ACHN (cell line): ENCODE data around the gene TFAP2C.
"Not testable (repeated sequence)": the region's sequence is repeated elsewhere in the genome, so short reads cannot be mapped to it uniquely, and the experiment has no call there.

Experiments used
- DNase-seq: peaks from one replicate; pipeline ENCODE4 v3.0.0-alpha.2; 2015
- in situ Hi-C: cut with HindIII; loops from 2 replicates; pipeline ENCODE4 v1.10.0; 2017; ENCODE audit warnings: low sequenced_read_pairs, low pct_ligation_motif_present, low pct_unique_long_range_greater_than_20kb

Gene TFAP2C

GRCh38 chr20:56609321-56609720 lies 19.8 kb upstream of the TFAP2C start:
- DNase-seq, result no peak
- in situ Hi-C loops, result no loop called here

DNA sequence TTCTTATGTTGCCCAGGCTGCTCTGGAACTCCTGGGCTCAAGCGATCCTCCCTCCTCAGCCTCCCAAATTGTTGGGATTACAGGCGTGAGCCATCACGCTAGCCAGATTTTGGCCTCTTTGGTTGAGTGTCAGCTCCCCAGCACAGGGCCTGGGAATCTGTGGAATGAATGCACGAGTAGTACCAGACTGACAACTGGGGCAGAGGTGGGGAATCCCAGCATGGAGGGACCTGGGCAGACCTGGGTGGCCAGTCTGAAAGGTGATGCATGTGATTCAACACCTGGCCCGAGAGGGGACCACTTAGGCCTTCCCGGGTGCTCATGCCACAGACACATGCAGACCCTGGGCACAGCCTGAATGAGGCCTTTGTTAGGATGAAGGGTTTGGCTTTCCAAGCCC lies 19.0 kb upstream of the TFAP2C start:
- in situ Hi-C loops, result no loop called here
- no peak for DNase-seq

- no peak for DNase-seq
- in situ Hi-C loops, result no loop called here
Measured at GRCh38 chr20:56614196-56614595, 14.9 kb upstream of the TFAP2C start.

GRCh38 chr20:56616716-56617115 lies 12.4 kb upstream of the TFAP2C start:
- in situ Hi-C loops, result no loop called here

GRCh38 chr20:56617489-56617888 lies 11.6 kb upstream of the TFAP2C start:
- in situ Hi-C loops, result no loop called here
- no peak for DNase-seq

More at GRCh38 chr20:56616716-56617115, 12.4 kb upstream of the TFAP2C start:
- DNase-seq, result no peak

- DNase-seq, result no peak
- in situ Hi-C loops, result no loop called here
Measured at GRCh38 chr20:56621730-56622129, 7.4 kb upstream of the TFAP2C start.

DNA sequence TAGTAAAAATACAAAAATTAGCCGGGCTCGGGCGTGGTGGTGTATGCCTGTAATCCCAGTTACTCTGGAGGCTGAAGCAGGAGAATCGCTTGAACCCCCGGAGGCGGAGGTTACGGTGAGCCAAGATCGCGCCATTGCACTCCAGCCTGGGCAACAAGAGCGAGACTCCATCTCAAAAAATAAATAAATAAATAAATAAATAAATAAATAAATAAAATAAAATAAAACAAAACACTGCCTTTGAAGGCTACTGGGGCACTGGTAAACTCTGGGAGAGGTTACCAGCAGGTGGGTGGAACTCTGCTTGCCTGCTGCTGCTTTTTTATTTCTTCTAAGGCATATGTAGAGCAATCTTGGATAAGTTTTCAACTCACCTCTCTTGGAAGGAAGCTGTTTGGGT lies 5.2 kb upstream of the TFAP2C start:
- in situ Hi-C loops, DNase-seq: not testable (repeated sequence)

DNA sequence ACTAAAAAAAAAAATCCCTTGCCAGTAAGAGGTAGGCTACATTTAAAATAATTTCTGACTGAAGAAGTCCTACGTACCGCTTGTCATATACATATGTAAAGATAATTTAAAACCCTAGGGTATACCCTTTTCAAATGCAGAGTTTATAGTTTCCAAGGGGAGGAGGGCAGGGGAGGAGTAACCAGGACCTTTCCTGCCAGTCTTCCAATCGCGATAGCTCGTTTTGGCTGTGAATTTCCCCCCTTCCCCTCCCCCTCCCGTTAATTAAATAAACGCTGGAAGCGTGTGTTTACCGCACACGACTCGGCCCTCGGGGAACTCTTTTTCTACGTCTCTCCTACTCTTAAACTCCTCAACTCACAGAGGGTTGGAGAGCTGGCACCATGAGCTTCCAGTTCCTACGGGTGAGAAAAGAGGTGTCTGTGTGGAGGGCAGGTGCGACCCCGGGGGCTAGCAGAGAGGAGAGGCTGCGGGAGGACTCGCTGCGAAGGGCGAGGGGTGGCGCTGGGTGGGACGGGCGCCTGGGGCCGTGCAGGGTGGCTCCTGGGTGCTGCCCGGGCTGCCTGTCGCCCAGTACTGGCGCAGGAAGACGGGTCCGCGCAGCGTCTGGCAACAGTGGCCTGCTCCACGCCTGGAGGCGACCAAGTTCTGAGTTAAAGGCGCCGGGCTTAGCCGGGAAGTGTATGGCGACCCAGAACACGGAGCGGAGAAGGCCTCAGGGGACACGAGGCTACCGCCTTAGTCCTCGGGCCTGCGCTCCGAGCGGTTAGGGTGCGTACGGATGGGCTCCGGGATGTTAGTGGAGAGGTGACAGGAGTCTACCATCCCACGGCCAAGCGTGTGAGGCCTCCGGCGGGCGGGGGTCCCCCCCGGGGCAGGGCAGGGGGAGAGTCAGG lies 4.1 kb upstream of the TFAP2C start:
- in situ Hi-C loops, result no loop called here

GRCh38 chr20:56625837-56626236 lies 3.3 kb upstream of the TFAP2C start:
- DNase-seq, result no peak
- in situ Hi-C loops, result no loop called here

More for the DNA sequence above, 4.1 kb upstream of the TFAP2C start:
- no peak for DNase-seq

DNA sequence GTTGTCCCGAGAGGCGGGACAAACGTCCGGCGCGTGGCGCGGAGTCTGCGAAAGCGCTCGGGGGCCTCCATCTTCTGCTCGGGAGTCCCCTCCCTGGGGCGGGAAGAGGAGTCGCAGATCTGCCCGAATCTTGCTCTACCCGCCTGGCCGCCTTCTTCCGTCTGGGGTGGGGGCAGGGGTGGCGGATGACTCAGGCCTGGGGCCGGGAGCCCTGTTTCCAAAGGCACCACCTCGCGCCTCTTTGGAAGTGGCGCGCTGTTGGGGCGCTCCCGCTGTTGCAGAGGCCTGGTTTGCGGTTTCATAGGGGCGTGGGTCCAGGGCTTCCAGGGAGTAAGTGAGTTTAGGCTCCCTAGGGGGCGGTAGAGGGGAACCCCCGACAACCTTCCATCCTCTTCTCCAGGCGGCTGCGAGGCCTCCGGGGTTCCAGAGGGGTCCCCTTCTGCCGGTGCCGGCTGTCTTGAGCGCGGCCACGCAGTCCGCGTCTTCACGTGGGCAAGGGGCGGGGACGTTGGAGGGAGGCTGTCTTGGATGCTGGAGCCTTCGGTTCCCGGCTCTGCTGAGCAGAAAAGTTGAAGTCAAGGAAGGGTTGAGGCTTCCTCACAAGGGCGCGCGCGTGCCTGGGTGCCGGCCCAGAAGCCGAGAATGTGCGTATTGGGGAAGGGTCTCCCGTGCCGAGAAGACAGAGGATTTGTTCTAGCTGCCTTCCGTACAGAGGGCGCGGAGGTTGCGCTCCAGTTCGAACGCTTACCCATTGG lies 2.6 kb upstream of the TFAP2C start:
- peak; percentile 39 for DNase-seq

GRCh38 chr20:56627122-56628014 lies 1.7 kb upstream of the TFAP2C start:
- no peak for DNase-seq
- in situ Hi-C loops, result no loop called here

More for the DNA sequence above, 2.6 kb upstream of the TFAP2C start:
- in situ Hi-C loops, result no loop called here

GRCh38 chr20:56628015-56628872 lies 862 bp upstream of the TFAP2C start:
- in situ Hi-C loops, result no loop called here
- DNase-seq, result peak; percentile 23

- in situ Hi-C loops, result no loop called here
- DNase-seq, result peak; percentile 11
Measured at GRCh38 chr20:56629464-56630085, 469 bp downstream of the TFAP2C start.

DNA sequence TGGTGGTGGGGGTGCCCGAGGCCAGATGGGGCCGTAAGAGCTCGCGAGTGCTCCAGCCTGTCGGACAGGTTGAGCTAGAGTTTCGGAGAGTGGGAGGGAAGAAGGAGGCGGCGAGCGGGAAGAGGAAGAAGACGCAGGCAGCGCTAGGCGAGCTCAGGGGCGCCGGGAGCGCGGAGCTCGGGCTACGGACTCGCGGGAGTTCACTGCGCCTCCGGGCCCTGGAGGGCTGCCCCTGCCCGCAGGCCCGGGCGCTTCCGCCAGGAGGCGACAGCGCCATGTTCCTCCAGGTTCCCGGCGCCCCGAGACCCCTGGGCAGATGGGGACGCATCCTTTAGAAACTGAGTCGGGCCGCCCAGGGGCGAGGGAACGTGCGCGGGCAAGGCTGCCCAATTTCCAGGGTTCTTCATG lies 984 bp downstream of the TFAP2C start:
- in situ Hi-C loops, result no loop called here

GRCh38 chr20:56630506-56631317 lies 1.6 kb downstream of the TFAP2C start:
- no peak for DNase-seq
- in situ Hi-C loops, result no loop called here

More for the DNA sequence above, 984 bp downstream of the TFAP2C start:
- DNase-seq, result peak; percentile 81

GRCh38 chr20:56631318-56631989 lies 2.3 kb downstream of the TFAP2C start:
- no peak for DNase-seq
- in situ Hi-C loops, result no loop called here
